Transverse colon (tissue), 4 donors: ENCODE measurements around the gene TNS3.

Experiments used
- CTCF ChIP-seq, 5 experiments: fragments of 200-600 bp in 3 of 5; fragments of 450-650 bp in 2 of 5; sonication (generic) in 3 of 5; IDR thresholded peaks; 1 replicate in 2 of 5; 2 replicates in 3 of 5; pipeline ENCODE4 v1.5.1; 2016 to 2017; ENCODE audit warnings: antibody characterized with exemption in 5 of 5, inconsistent platforms in 3 of 5, mild to moderate bottlenecking in 2 of 5, moderate library complexity in 1 of 5
- EP300 ChIP-seq: sonication (generic); formaldehyde crosslinking; IDR thresholded peaks from one replicate; pipeline ENCODE4 v1.6.1; 2017; ENCODE audit warnings: antibody characterized with exemption, low read depth
- POLR2A ChIP-seq: fragments of 450-650 bp; IDR thresholded peaks from one replicate; pipeline ENCODE4 v1.6.1; 2016; ENCODE audit warnings: antibody characterized with exemption, mild to moderate bottlenecking, moderate library complexity
- POLR2AphosphoS5 ChIP-seq, 3 donors: sonication (generic); formaldehyde crosslinking; IDR thresholded peaks; one replicate each; pipeline ENCODE4 v1.6.1; 2016; ENCODE audit warnings: antibody characterized with exemption in 3 of 3

GRCh38 chr7:47366960-47367359, 215.0 kb downstream of the TNS3 start:
- TF ChIP-seq CTCF (IDR thresholded peaks at IDR 0.05) (no peak), POLR2A (no peak), EP300 (no peak), POLR2AphosphoS5 (IDR thresholded peaks at IDR 0.05) (no peak)
